ENCODE measurements around the gene SRSF12.

SRSF12 gene

GRCh38 chr6:89079511-89080234 is 38.2 kb downstream of the SRSF12 start:
- TF ChIP-seq TCF4 (CRISPR knock-in tag; IDR thresholded peaks at IDR 0.05; ENCODE audit: borderline replicate concordance) (no peak), ZFP3 (CRISPR knock-in tag; IDR thresholded peaks at IDR 0.05) (no peak), PPARA (CRISPR knock-in tag; IDR thresholded peaks at IDR 0.05; ENCODE audit: borderline replicate concordance) (no peak), OSR1 (CRISPR knock-in tag; IDR thresholded peaks at IDR 0.05) (no peak), ZC3H10 (CRISPR knock-in tag; IDR thresholded peaks at IDR 0.05) (no peak)
- TF ChIP-seq, protein P1, sequence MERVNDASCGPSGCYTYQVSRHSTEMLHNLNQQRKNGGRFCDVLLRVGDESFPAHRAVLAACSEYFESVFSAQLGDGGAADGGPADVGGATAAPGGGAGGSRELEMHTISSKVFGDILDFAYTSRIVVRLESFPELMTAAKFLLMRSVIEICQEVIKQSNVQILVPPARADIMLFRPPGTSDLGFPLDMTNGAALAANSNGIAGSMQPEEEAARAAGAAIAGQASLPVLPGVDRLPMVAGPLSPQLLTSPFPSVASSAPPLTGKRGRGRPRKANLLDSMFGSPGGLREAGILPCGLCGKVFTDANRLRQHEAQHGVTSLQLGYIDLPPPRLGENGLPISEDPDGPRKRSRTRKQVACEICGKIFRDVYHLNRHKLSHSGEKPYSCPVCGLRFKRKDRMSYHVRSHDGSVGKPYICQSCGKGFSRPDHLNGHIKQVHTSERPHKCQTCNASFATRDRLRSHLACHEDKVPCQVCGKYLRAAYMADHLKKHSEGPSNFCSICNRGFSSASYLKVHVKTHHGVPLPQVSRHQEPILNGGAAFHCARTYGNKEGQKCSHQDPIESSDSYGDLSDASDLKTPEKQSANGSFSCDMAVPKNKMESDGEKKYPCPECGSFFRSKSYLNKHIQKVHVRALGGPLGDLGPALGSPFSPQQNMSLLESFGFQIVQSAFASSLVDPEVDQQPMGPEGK (CRISPR knock-in tag; IDR thresholded peaks at IDR 0.05; ENCODE audit: borderline replicate concordance): no peak
- peak; percentile 41 for ATAC-seq

GRCh38 chr6:89073840-89074239 is 44.0 kb downstream of the SRSF12 start:
- no peak for ATAC-seq
- TF ChIP-seq GLIS3 (CRISPR knock-in tag; IDR thresholded peaks at IDR 0.05) (no peak), RARB (CRISPR knock-in tag; IDR thresholded peaks at IDR 0.05) (no peak), ZNF565 (CRISPR knock-in tag; conservative IDR thresholded peaks at IDR 0.05; ENCODE audit: low read depth) (no peak), ISL1 (CRISPR knock-in tag; IDR thresholded peaks at IDR 0.05) (no peak), CSDC2 (CRISPR knock-in tag; IDR thresholded peaks at IDR 0.05) (no peak), ZNF70 (CRISPR knock-in tag; IDR thresholded peaks at IDR 0.05) (no peak)
- TF ChIP-seq, protein P2, sequence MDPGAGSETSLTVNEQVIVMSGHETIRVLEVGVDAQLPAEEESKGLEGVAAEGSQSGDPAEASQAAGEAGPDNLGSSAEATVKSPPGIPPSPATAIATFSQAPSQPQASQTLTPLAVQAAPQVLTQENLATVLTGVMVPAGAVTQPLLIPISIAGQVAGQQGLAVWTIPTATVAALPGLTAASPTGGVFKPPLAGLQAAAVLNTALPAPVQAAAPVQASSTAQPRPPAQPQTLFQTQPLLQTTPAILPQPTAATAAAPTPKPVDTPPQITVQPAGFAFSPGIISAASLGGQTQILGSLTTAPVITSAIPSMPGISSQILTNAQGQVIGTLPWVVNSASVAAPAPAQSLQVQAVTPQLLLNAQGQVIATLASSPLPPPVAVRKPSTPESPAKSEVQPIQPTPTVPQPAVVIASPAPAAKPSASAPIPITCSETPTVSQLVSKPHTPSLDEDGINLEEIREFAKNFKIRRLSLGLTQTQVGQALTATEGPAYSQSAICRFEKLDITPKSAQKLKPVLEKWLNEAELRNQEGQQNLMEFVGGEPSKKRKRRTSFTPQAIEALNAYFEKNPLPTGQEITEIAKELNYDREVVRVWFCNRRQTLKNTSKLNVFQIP (CRISPR knock-in tag; IDR thresholded peaks at IDR 0.05; ENCODE audit: borderline replicate concordance, low read depth): no peak

GRCh38 chr6:89073014-89073620 is 44.8 kb downstream of the SRSF12 start:
- no peak for ATAC-seq
- TF ChIP-seq, protein P1 (CRISPR knock-in tag; IDR thresholded peaks at IDR 0.05; ENCODE audit: borderline replicate concordance): no peak
- no peak for TF ChIP-seq PPARA (CRISPR knock-in tag; IDR thresholded peaks at IDR 0.05; ENCODE audit: borderline replicate concordance)
- no peak for TF ChIP-seq GLIS3 (CRISPR knock-in tag; IDR thresholded peaks at IDR 0.05)
- no peak for TF ChIP-seq ZFP3 (CRISPR knock-in tag; IDR thresholded peaks at IDR 0.05)
- no peak for TF ChIP-seq ZNF70 (CRISPR knock-in tag; IDR thresholded peaks at IDR 0.05)
- no peak for TF ChIP-seq RARB (CRISPR knock-in tag; IDR thresholded peaks at IDR 0.05)

DNA sequence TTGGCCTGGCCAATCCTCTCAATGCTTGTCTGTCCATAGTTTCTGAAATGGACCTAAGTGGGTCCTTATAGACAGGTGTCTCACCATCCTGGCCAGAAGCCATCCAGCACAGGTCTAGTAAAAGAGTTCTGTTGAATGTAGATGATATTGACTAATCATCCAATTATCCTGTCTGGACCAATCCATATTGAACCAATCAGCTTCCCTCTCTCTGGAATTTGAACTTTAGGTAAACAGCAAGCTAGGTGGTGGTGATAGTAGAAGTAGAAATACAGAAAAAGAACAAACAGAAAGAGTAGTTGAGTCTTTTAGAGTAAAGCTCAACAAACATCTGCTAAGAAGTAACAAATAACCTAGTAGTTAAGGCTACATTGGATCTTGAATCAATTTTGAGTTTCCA is 46.8 kb downstream of the SRSF12 start:
- TF ChIP-seq ZFP30 (CRISPR knock-in tag; IDR thresholded peaks at IDR 0.05) (no peak), ZFP3 (CRISPR knock-in tag; IDR thresholded peaks at IDR 0.05) (no peak), ESRRG (CRISPR knock-in tag; IDR thresholded peaks at IDR 0.05) (no peak), ZC3H10 (CRISPR knock-in tag; IDR thresholded peaks at IDR 0.05) (no peak), BACH2 (CRISPR knock-in tag; IDR thresholded peaks at IDR 0.05; ENCODE audit: borderline replicate concordance) (no peak), ZNF565 (CRISPR knock-in tag; conservative IDR thresholded peaks at IDR 0.05; ENCODE audit: low read depth) (no peak), GLIS3 (CRISPR knock-in tag; IDR thresholded peaks at IDR 0.05) (no peak)
- TF ChIP-seq, protein P1 (CRISPR knock-in tag; IDR thresholded peaks at IDR 0.05; ENCODE audit: borderline replicate concordance): no peak
- no peak for ATAC-seq

- no peak for ATAC-seq
- TF ChIP-seq, protein P3, sequence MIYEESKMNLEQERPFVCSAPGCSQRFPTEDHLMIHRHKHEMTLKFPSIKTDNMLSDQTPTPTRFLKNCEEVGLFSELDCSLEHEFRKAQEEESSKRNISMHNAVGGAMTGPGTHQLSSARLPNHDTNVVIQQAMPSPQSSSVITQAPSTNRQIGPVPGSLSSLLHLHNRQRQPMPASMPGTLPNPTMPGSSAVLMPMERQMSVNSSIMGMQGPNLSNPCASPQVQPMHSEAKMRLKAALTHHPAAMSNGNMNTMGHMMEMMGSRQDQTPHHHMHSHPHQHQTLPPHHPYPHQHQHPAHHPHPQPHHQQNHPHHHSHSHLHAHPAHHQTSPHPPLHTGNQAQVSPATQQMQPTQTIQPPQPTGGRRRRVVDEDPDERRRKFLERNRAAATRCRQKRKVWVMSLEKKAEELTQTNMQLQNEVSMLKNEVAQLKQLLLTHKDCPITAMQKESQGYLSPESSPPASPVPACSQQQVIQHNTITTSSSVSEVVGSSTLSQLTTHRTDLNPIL (CRISPR knock-in tag; IDR thresholded peaks at IDR 0.05; ENCODE audit: low read depth): no peak
- TF ChIP-seq ESRRG (CRISPR knock-in tag; IDR thresholded peaks at IDR 0.05): no peak
- no peak for TF ChIP-seq CSDC2 (CRISPR knock-in tag; IDR thresholded peaks at IDR 0.05)
- no peak for TF ChIP-seq SNAI2 (CRISPR knock-in tag; IDR thresholded peaks at IDR 0.05)
- TF ChIP-seq ZNF70 (CRISPR knock-in tag; IDR thresholded peaks at IDR 0.05): no peak
- no peak for TF ChIP-seq ZNF565 (CRISPR knock-in tag; conservative IDR thresholded peaks at IDR 0.05; ENCODE audit: low read depth)
- TF ChIP-seq, protein P2 (CRISPR knock-in tag; IDR thresholded peaks at IDR 0.05; ENCODE audit: borderline replicate concordance, low read depth): no peak
- no peak for TF ChIP-seq ZC3H10 (CRISPR knock-in tag; IDR thresholded peaks at IDR 0.05)
- TF ChIP-seq RARB (CRISPR knock-in tag; IDR thresholded peaks at IDR 0.05): no peak
- TF ChIP-seq, protein P1 (CRISPR knock-in tag; IDR thresholded peaks at IDR 0.05; ENCODE audit: borderline replicate concordance): no peak
Observed at GRCh38 chr6:89069536-89070163, 48.2 kb downstream of the SRSF12 start.

All from SK-N-SH treated with all-trans-retinoic acid at 6 μM for 48 hours (cell line).